NCI-H2029 treated with DMSO at 0.1 percent for 48 hours (cell line): ENCODE results near the gene ELP2.

Experiments
- DNase-seq: peaks from one replicate; lab custom pipeline; 2025; lab: John Stamatoyannopoulos, UW

The ELP2 gene

GRCh38 chr18:36120297-36120696, 9.4 kb upstream of the ELP2 start:
- DNase-seq = no peak

DNA sequence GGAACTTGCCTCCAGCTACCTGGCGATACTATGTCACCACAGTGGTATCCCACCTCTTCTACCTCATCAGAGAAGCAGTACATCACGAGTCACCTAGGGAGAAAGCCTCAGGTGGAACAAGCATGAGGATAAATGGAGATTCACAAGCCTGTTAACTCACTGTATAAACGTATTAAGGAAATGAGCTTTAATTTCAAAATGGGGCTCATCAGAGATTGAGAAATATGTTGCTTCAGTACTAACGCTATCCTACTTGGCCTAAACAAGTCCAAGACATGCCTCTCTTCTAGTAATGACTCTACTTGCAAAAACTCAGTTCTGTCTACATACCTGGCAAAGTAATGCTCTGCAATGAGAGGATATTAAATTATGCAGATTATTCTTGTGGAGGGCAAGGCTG, 4.9 kb upstream of the ELP2 start:
- DNase-seq = no peak

DNA sequence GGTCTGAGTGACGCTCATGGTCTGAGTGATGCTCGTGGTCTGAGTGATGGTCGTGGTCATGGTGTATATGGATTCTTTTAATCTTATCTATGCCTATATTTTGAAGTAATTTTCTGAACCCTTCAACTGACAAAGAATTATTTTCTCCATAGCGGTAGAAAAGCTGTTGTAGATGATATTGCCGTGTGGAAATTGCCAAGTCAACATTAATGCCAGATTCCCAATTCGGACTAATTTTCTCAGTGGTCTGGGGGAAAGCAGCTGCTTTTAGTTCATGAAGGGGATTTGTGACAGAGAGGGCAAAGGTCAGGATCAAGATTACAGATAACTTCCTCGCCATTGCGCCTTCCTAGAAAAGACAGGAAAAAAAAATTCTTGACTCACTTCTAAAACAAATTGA, 3.0 kb upstream of the ELP2 start:
- DNase-seq = no peak

DNA sequence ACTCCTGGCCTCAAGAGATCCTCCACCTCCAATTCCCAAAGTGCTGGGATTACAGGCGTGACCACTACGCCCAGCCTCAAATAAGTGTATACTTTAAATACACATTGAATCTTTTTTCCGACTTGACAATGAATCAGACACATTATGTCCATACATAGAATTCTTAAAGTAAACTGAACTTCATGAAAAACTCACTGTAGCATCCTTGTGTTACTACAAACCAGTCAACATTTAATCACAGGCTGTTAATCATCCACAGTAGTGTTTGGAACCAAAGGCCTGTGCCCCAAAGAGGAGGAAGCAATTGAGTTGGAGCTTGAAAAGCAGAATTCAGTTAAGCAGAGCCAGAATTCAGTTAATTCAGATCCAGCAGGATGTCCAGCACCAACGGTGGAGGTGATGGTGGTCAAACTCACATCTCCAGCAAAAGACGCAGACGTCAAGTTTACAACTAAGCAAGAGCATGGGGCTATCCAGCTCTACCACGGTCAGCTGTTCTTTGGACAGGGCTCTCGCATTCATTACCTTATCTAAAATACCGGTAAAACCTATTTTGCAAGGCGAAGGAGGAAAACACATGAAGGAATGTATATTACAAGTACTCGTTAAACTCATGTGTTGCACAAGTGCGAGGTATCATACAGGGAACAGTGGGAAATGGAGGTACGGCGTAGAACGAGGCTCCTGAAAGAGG, 1.7 kb upstream of the ELP2 start:
- no peak for DNase-seq

GRCh38 chr18:36128530-36128870, 1.2 kb upstream of the ELP2 start:
- DNase-seq = no peak

DNA sequence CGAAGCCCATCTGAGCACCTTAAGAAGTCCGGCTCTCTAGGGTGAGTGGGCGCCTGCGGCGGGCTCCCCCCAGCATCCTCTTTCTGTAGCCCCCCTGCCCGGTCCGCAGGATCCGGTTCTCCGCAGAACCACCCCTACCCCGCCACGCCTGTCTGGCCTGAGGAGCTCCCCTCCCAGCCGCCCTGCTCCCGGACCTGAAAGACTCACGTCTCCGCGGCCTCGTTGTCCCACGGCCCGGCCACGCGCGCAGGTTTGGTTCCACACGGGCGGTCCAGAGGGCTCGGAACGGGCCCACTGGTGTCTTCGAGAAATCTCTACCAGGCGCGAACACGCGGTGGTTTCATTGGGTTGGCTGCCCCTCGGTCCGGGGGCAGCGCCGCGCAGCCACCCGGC, 796 bp upstream of the ELP2 start:
- DNase-seq = no peak

GRCh38 chr18:36130039-36130831, 536 bp downstream of the ELP2 start:
- DNase-seq = no peak

- no peak for DNase-seq
Measured at GRCh38 chr18:36130883-36131653, 1.4 kb downstream of the ELP2 start.

- no peak for DNase-seq
Measured at GRCh38 chr18:36131692-36132483, 2.2 kb downstream of the ELP2 start.

GRCh38 chr18:36132756-36133155, 3.1 kb downstream of the ELP2 start:
- no peak for DNase-seq

DNA sequence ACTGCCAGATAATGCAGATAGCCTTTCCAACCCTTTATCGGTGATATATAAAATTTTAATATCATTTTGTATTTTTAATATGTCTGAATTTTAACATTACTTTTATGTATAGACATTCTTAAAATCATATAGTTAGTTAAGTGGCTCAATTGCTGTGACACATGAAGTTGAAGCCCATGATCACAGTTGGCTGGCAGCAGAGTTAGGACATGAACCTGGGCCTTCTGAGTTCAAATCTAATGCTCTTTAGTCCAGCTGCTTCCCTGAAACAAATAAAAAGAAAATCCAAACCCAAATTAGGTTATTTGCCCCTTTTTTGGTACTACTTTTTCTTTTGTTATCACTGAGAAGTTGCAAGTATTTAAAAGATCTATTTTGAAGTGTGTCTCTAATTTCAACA, 5.6 kb downstream of the ELP2 start:
- DNase-seq = no peak

GRCh38 chr18:36139245-36139644, 9.5 kb downstream of the ELP2 start:
- DNase-seq = no peak

DNA sequence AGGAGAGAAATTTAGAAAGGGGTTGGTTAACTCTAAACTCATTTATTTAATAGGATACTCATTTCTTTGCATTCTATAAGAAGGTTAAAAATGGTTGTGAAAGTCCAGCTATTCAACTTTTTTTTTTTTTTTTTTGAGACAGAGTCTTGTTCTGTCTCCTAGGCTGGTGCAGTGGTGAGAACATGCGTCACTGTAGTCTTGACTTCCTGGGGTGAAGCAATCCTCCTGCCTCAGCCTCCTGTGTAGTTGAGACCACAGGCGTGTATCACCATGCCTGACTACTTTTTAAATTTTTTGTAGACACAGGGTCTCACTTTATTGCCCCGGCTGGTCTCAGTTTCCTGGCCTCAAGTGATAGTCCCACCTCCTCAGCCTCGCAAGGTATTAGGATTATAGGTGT, 11.9 kb downstream of the ELP2 start:
- no peak for DNase-seq

DNA sequence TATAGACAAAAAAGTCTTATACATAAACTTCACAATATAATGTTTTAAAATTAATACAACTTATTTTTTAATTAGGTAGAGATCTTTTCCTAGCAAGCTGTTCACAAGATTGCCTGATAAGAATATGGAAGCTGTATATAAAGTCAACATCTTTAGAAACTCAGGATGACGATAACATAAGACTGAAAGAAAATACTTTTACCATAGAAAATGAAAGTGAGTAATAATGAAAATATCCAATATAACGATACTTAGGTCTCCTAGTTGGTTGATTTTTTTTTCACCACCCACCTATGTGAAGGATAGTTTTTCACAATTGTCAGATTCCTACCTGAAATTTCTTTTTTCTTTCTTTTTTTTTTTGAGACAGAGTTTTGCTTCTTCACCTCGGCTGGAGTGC, 13.1 kb downstream of the ELP2 start:
- no peak for DNase-seq

- DNase-seq = no peak
Measured at GRCh38 chr18:36143391-36143790, 13.7 kb downstream of the ELP2 start.

DNA sequence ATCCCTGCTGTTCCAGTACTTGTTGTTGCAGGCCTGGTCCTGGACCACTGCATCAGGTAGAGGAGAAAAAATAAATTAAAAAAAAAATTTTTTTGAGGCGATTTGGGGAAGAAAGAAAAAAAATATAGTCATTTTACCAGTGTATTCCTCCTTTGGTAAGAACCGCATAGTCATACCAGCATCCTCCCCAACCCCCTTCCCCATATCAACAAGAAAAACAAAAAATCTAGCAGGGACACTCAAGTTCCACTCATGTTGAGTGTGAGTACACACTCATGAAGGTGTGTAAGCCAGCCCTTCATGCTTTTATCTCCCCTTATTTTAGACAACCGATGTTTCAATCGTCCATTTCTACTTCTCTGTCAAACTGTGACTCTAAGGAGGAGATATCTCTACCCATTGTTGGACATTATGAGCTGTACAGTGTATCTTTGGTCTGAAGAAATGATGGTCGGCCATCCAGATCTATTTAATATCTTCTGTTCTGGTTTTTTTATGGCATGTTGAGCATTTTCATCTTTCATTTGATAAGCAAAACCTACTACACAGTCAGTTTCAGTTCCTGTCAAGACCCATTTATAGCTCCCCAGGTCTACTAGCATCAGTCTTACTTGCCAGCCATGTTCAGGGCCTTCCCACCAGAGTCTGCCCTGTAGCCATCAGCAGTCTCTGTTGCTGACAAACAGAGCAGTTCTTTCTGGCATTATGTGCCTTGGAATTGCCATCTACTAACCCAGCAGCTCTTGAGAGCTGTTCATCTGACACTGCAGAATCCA, 20.0 kb downstream of the ELP2 start:
- no peak for DNase-seq

DNA sequence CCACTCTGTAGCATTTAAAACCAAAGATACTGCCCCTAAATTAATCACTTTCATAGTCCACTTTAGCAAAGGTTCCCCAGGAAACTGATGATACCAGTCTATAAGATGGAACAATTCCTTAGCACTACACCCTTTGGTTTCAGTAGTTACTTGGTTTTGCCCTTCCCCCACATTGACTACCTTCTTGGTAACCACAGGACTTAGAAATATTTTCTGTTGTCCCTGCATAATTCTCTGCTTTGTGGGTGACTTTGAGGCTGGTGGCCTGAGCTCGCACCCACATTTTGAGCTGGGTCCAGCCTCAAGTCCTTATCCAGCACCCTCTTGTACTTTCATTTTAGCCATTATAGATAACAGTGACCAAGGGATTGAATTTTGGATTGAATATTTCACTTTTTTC, 23.1 kb downstream of the ELP2 start:
- no peak for DNase-seq

DNA sequence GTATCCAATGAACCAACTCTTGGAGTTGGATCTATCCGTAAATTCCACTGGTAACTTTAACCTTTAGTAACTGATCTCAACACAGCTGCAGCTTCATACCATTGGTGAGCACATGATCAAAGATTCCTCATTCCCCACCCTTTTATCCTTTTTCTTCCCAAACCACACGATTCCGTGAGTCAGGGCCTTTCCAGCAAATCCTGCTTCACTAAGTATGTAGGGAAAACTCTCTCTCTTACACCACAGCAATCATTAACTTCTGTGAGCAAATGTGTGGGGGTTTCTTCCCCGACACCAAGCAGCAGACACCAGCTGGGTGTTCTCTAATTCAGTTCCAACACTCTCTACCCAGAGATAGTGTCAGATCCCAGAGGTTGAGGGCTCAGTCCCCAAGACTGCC, 23.5 kb downstream of the ELP2 start:
- DNase-seq = no peak

GRCh38 chr18:36153771-36154170, 24.1 kb downstream of the ELP2 start:
- no peak for DNase-seq

DNA sequence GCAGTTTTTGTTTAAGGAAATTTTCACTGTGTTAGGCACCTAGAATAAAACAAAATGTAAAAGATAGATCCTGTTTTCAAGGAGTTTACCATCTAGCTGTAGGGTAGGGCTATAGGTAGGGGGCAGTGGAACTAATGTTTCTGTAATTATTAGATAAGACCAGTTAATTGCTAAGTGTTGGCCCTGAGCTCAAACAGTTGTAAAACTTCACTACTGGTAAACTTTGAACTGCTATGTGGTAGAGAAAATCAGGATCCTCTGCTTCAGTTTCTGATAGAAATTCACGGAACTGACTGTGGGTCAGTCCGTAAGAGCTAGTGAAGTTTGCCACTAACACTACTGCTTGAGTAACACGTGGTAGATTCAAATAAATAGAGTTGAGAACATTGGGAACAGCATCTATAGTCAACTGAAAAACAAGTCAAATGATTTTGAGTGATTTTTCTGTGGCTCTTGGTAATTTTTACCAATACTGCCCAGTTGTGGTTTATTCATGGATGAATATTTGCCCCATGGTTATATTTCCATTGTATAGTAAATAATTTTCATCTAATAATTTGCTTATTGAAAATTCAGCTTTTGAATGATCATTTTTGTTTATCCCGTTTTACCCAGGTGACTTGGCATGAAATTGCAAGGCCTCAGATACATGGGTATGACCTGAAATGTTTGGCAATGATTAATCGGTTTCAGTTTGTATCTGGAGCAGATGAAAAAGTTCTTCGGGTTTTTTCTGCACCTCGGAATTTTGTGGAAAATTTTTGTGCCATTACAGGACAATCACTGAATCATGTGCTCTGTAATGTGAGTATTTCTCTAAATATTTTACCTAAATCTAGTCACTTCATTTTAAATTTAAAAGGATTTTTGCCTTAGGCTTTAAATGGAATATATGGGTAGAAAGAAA, 26.4 kb downstream of the ELP2 start:
- no peak for DNase-seq
